Memory B cell (primary cell): ENCODE measurements around the gene TNFRSF11A.

ENCODE experiments used
- ATAC-seq: fragments of 150-1000 bp; cut with Tn5 transposase; 2 replicates; pipeline ENCODE4 v1.10.0; 2021; ENCODE audit warnings: low read depth, mild to moderate bottlenecking, moderate library complexity
- DNase-seq, 2 donors: peaks; one replicate each; pipeline ENCODE4 v3.0.0; 2022; ENCODE audit warnings: low spot score in 2 of 2
- H3K27ac Mint-ChIP-seq: one replicate; pipeline ENCODE4 v1.8.0; 2022; ENCODE audit warnings: mild to moderate bottlenecking, moderate library complexity, mixed read lengths
- H3K27me3 Mint-ChIP-seq: one replicate; pipeline ENCODE4 v1.8.0; 2022; ENCODE audit warnings: mixed read lengths
- H3K36me3 Mint-ChIP-seq: one replicate; pipeline ENCODE4 v1.8.0; 2022; ENCODE audit warnings: mild to moderate bottlenecking, mixed read lengths
- H3K4me1 Mint-ChIP-seq: one replicate; pipeline ENCODE4 v1.8.0; 2022; ENCODE audit warnings: mixed read lengths
- H3K4me3 Mint-ChIP-seq: one replicate; pipeline ENCODE4 v1.8.0; 2022; ENCODE audit warnings: mild to moderate bottlenecking, moderate library complexity, mixed read lengths
- H3K9me3 Mint-ChIP-seq: one replicate; pipeline ENCODE4 v1.8.0; 2022; ENCODE audit warnings: mixed read lengths

Gene TNFRSF11A

DNA sequence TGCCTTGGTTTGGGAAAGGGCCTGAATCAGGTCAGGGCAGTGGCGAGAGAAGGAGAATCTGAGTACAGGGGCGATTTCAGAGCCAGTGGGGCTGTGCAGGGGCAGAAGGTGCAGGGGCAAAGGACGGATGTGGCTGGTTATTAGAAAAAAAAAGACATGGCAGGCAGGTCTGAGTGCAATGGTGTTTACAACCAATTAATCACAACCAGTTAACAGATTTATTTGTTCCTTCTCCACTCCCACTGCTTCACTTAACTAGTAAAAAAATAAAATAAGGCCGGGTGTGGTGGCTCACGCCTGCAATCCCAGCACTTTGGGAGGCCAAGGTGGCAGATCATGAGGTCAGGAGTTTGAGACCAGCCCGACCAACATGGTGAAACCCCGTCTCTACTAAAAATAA is 5.5 kb downstream of the TNFRSF11A start:
- DNase-seq (no peak), ATAC-seq (no peak)
- Mint-ChIP-seq H3K4me1 (peaks cover 13% of the 10 kb centered on the region), H3K27me3 (peaks cover 39% of the 10 kb centered on the region), H3K9me3 (no peaks in the 10 kb centered on the region), H3K4me3 (no peak overlapping the region), H3K27ac (no peak overlapping the region), H3K36me3 (peaks cover 4% of the 10 kb centered on the region)

- H3K36me3 Mint-ChIP-seq = peaks cover 4% of the 10 kb centered on the region
- ATAC-seq = no peak
- H3K27me3 Mint-ChIP-seq = peaks cover 39% of the 10 kb centered on the region
- no peak overlapping the region for H3K4me3 Mint-ChIP-seq
- H3K9me3 Mint-ChIP-seq = no peaks in the 10 kb centered on the region
- no peak for DNase-seq
- no peak overlapping the region for H3K27ac Mint-ChIP-seq
- peaks cover 6% of the 10 kb centered on the region for H3K4me1 Mint-ChIP-seq
Measured at GRCh38 chr18:62331581-62332356, 6.7 kb downstream of the TNFRSF11A start.

- peaks cover 6% of the 10 kb centered on the region for H3K4me1 Mint-ChIP-seq
- H3K4me3 Mint-ChIP-seq = no peak overlapping the region
- H3K36me3 Mint-ChIP-seq = peaks cover 4% of the 10 kb centered on the region
- no peak overlapping the region for H3K27ac Mint-ChIP-seq
- no peaks in the 10 kb centered on the region for H3K9me3 Mint-ChIP-seq
- peaks cover 39% of the 10 kb centered on the region for H3K27me3 Mint-ChIP-seq
- DNase-seq = no peak
- ATAC-seq = no peak
Measured at GRCh38 chr18:62332431-62332830, 7.3 kb downstream of the TNFRSF11A start.

GRCh38 chr18:62332964-62333695 is 8.0 kb downstream of the TNFRSF11A start:
- Mint-ChIP-seq H3K36me3 (peaks cover 2% of the 10 kb centered on the region), H3K4me1 (peaks cover 4% of the 10 kb centered on the region), H3K9me3 (no peaks in the 10 kb centered on the region), H3K4me3 (no peak overlapping the region), H3K27me3 (peaks cover 39% of the 10 kb centered on the region), H3K27ac (no peak overlapping the region)
- ATAC-seq = no peak
- DNase-seq = no peak

DNA sequence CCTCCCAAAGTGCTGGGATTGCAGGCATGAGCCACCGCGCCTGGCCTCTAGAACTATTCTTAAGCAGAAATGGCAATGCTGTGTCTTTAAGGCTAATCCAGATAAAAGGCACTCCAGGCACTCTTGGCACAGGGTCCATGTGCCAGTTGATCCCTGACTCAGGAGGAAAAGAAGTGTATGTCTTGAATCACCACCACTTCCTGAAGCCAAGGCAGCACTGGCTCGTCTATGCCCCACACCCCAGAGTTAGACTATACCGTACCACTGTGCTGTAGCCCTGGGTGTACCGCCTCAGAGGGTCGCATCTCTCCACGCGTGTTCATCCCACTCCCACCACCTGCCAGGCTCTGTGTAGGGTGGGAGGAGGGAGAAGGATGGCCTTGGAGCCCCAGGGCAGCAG is 9.0 kb downstream of the TNFRSF11A start:
- no peak for ATAC-seq
- Mint-ChIP-seq H3K27ac (no peak overlapping the region), H3K36me3 (peaks cover 2% of the 10 kb centered on the region), H3K9me3 (no peaks in the 10 kb centered on the region), H3K27me3 (peaks cover 35% of the 10 kb centered on the region), H3K4me1 (peaks cover 4% of the 10 kb centered on the region), H3K4me3 (no peak overlapping the region)
- no peak for DNase-seq

DNA sequence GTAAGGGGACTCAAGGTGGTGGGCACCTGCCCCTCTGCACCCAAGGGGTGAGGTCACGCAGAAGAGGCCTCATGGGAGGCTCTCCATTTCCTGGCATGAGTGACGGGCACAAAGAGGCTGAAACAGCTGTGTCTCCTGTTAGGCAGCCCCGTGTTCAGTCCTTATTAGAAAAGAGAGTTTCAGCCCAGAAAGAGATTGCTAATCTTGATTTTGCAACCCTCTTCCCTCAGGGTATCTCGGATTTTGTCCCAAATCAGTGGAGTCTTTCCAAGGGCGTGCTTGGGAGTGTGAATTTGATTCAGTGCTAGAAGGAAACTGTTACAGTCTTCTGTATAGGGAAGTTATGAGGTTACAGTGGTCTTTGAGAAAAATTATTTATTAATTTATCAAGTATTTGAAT is 10.4 kb downstream of the TNFRSF11A start:
- H3K36me3 Mint-ChIP-seq = no peaks in the 10 kb centered on the region
- ATAC-seq = no peak
- no peaks in the 10 kb centered on the region for H3K9me3 Mint-ChIP-seq
- H3K27ac Mint-ChIP-seq = no peak overlapping the region
- DNase-seq = no peak
- peaks cover 4% of the 10 kb centered on the region for H3K4me1 Mint-ChIP-seq
- peaks cover 31% of the 10 kb centered on the region for H3K27me3 Mint-ChIP-seq
- no peak overlapping the region for H3K4me3 Mint-ChIP-seq

GRCh38 chr18:62336618-62337017 is 11.5 kb downstream of the TNFRSF11A start:
- Mint-ChIP-seq H3K27me3 (peaks cover 27% of the 10 kb centered on the region), H3K4me3 (no peak overlapping the region), H3K9me3 (no peaks in the 10 kb centered on the region), H3K36me3 (no peaks in the 10 kb centered on the region), H3K27ac (no peak overlapping the region), H3K4me1 (peaks cover 3% of the 10 kb centered on the region)
- ATAC-seq (no peak), DNase-seq (no peak)

DNA sequence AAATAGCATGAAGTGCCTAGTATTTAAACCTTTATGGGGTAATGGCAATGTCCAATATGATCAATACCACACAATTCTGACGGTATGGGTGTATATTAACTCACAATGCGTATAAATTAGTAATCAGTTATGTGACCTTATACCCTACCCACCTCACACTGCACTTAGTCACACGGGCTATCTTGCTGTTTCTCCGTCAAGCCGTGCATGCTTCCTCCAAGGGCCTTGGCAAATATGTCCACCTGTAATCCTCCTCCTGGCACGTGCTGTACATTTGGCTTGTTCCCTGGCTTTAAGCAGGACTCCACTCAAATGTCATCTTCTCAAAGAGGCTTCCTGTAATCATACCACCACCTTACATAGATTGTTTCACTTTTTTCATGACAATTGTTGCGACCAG is 12.2 kb downstream of the TNFRSF11A start:
- DNase-seq (no peak), ATAC-seq (no peak)
- Mint-ChIP-seq H3K27me3 (peaks cover 24% of the 10 kb centered on the region), H3K4me3 (no peak overlapping the region), H3K9me3 (no peaks in the 10 kb centered on the region), H3K4me1 (no peaks in the 10 kb centered on the region), H3K36me3 (no peaks in the 10 kb centered on the region), H3K27ac (no peak overlapping the region)

DNA sequence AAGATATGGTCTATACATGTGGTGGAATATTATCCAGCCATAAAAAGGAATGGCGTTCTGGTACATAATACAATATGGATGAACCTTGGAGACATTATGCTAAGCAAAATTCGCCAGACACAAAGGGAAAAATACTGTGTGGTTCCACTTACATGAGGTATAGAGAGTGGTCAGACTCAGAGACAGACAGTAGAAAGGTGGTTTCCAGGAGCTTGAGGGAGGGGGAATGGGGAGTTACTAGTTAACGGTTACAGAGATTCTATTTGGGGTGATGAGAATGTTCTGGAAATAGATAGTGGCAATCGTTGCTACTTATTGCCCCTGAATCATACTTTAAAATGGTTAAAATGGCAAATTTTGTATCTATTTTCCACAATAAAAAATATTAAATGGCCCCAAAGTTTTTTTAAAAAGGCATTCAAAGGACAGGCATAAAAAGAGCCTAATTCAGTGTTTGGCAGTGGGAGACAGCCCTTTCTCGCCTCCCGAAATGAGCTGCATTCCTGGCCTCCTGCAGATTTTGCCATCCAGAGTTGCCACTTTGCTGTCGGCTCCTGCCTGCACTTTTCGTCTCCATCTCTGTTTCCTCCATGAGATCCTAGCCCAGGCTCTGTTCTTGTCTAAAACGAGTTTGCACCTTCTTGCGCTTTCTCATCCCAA is 13.5 kb downstream of the TNFRSF11A start:
- H3K27me3 Mint-ChIP-seq = peaks cover 22% of the 10 kb centered on the region
- no peaks in the 10 kb centered on the region for H3K9me3 Mint-ChIP-seq
- ATAC-seq = no peak
- no peaks in the 10 kb centered on the region for H3K4me1 Mint-ChIP-seq
- no peak overlapping the region for H3K27ac Mint-ChIP-seq
- H3K4me3 Mint-ChIP-seq = no peak overlapping the region
- no peak for DNase-seq
- H3K36me3 Mint-ChIP-seq = no peaks in the 10 kb centered on the region

- Mint-ChIP-seq H3K4me3 (no peak overlapping the region), H3K36me3 (no peaks in the 10 kb centered on the region), H3K9me3 (no peaks in the 10 kb centered on the region), H3K4me1 (no peaks in the 10 kb centered on the region), H3K27me3 (peaks cover 20% of the 10 kb centered on the region), H3K27ac (no peak overlapping the region)
- no peak for ATAC-seq
- DNase-seq = no peak
Measured at GRCh38 chr18:62339106-62339988, 14.2 kb downstream of the TNFRSF11A start.

DNA sequence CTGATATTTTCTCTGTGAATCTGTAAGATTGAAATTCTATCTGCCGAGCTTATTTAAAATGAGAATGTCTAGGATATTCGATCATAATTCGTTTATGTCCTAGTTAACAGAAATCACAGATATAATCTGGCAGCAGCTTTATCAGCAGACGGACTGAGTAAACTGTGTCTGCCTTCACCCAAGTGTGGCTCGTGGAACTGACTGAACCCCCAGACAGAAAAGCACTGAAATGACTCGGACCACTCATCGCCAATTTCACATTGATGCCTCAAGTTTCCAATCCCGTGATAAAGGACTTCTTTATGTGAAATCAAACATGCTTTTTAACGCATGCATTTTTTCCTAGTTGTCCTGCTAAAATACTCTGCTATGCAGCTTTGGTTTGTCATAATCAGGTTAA is 15.9 kb downstream of the TNFRSF11A start:
- DNase-seq (no peak), ATAC-seq (no peak)
- peaks cover 19% of the 10 kb centered on the region for H3K27me3 Mint-ChIP-seq
- H3K4me3 Mint-ChIP-seq = no peak overlapping the region
- H3K36me3 Mint-ChIP-seq = no peaks in the 10 kb centered on the region
- H3K27ac Mint-ChIP-seq = no peak overlapping the region
- H3K4me1 Mint-ChIP-seq = no peaks in the 10 kb centered on the region
- no peaks in the 10 kb centered on the region for H3K9me3 Mint-ChIP-seq

- DNase-seq = no peak
- Mint-ChIP-seq H3K27me3 (peaks cover 17% of the 10 kb centered on the region), H3K4me3 (no peak overlapping the region), H3K9me3 (no peaks in the 10 kb centered on the region), H3K4me1 (no peaks in the 10 kb centered on the region), H3K36me3 (no peaks in the 10 kb centered on the region), H3K27ac (no peak overlapping the region)
- ATAC-seq = no peak
Measured at GRCh38 chr18:62341473-62341872, 16.4 kb downstream of the TNFRSF11A start.

DNA sequence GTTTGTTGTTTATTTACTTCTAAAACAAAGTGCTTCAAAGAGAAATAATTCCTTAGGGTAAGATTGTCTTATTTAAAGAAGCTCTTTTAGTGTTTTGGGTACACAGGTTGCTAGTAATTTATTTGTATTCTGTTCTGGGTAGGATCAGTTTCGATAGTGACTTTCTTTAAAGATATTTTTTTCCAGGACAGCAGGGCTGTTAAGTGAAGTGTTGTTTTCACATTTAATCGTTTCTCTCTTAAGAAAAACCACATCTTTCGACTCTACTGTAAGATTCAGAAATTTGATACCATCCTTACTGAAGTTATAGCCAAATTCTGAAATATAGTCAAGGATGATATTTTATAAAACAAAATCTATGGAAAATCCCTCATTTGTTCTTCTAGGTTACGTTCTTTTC is 17.8 kb downstream of the TNFRSF11A start:
- H3K4me3 Mint-ChIP-seq = no peak overlapping the region
- no peaks in the 10 kb centered on the region for H3K9me3 Mint-ChIP-seq
- no peak overlapping the region for H3K27ac Mint-ChIP-seq
- no peak for DNase-seq
- peaks cover 16% of the 10 kb centered on the region for H3K27me3 Mint-ChIP-seq
- H3K36me3 Mint-ChIP-seq = no peaks in the 10 kb centered on the region
- no peaks in the 10 kb centered on the region for H3K4me1 Mint-ChIP-seq
- ATAC-seq = no peak

- Mint-ChIP-seq H3K27me3 (peaks cover 15% of the 10 kb centered on the region), H3K4me3 (no peak overlapping the region), H3K36me3 (no peaks in the 10 kb centered on the region), H3K4me1 (no peaks in the 10 kb centered on the region), H3K27ac (no peak overlapping the region), H3K9me3 (no peaks in the 10 kb centered on the region)
- no peak for DNase-seq
- ATAC-seq = no peak
Measured at GRCh38 chr18:62343316-62343715, 18.2 kb downstream of the TNFRSF11A start.
